WTC11 (cell line): Measurements from ENCODE around the gene MAST1. TPM values are rescaled to one million over a fixed set of nuclear protein-coding genes. Genes with fewer than 3 reads are reported as not detected.

ENCODE experiments used
- ATAC-seq: fragments of 200-7000 bp; cut with Tn5 transposase; 2 replicates; pipeline ENCODE4 v1.10.0; 2021; ENCODE audit warnings: mild to moderate bottlenecking, moderate library complexity
- CTCF ChIA-PET: fragments of 300-600 bp; sonication (Branson Sonifier 250); formaldehyde crosslinking; loops from one replicate; lab custom pipeline; 2021; ENCODE audit warnings: antibody characterized with exemption; lab: Charles Lee
- POLR2A ChIA-PET: fragments of 350-600 bp; sonication (Branson Sonifier 250); formaldehyde crosslinking; loops from one replicate; lab custom pipeline; 2021; ENCODE audit warnings: antibody characterized with exemption; lab: Charles Lee
- DNase-seq: peaks from one replicate; pipeline ENCODE4 v3.0.0; 2021; ENCODE audit warnings: low spot score
- H3K27ac Mint-ChIP-seq: 2 replicates; pipeline ENCODE4 v1.8.0; 2021; ENCODE audit warnings: mixed read lengths
- H3K27me3 Mint-ChIP-seq: 2 replicates; pipeline ENCODE4 v1.8.0; 2021; ENCODE audit warnings: low read depth, mild to moderate bottlenecking, moderate library complexity, mixed read lengths
- H3K36me3 Mint-ChIP-seq: 2 replicates; pipeline ENCODE4 v1.8.0; 2021; ENCODE audit warnings: mixed read lengths
- H3K4me1 Mint-ChIP-seq: 2 replicates; pipeline ENCODE4 v1.8.0; 2022; ENCODE audit warnings: mixed read lengths
- H3K4me3 Mint-ChIP-seq: 2 replicates; pipeline ENCODE4 v1.8.0; 2021; ENCODE audit warnings: mild to moderate bottlenecking, moderate library complexity, mixed read lengths
- H3K9me3 Mint-ChIP-seq: 2 replicates; pipeline ENCODE4 v1.8.0; 2021; ENCODE audit warnings: mixed read lengths
- E2F5 ChIP-seq: sonication (generic); formaldehyde crosslinking; IDR thresholded peaks from 2 replicates; pipeline ENCODE4 v1.8.1; 2022; ENCODE audit warnings: mild to moderate bottlenecking, moderate library complexity, missing genetic modification reagents
- ELF4 ChIP-seq: sonication (generic); formaldehyde crosslinking; IDR thresholded peaks from 2 replicates; pipeline ENCODE4 v1.8.1; 2022; ENCODE audit warnings: low read depth, mild to moderate bottlenecking, moderate library complexity, missing genetic modification reagents
- GRHL2 ChIP-seq: fragments of 250-450 bp; sonication (Bioruptor Pico); IDR thresholded peaks from 2 replicates; pipeline ENCODE4 v1.8.0; 2022; ENCODE audit warnings: mild to moderate bottlenecking, moderate library complexity; ENCODE audit not compliant: insufficient replicate concordance, severe bottlenecking
- IRF2 ChIP-seq: sonication (generic); formaldehyde crosslinking; IDR thresholded peaks from 2 replicates; pipeline ENCODE4 v1.8.0; 2022; ENCODE audit warnings: low read depth, missing genetic modification reagents, borderline replicate concordance
- MXD4 ChIP-seq: fragments of 250-450 bp; sonication (Bioruptor Pico); IDR thresholded peaks from 2 replicates; pipeline ENCODE4 v1.8.0; 2021; ENCODE audit warnings: mild to moderate bottlenecking, moderate library complexity, borderline replicate concordance
- MYBL2 ChIP-seq: sonication (generic); formaldehyde crosslinking; IDR thresholded peaks from 2 replicates; pipeline ENCODE4 v1.8.1; 2023; ENCODE audit warnings: mild to moderate bottlenecking, moderate library complexity, missing genetic modification reagents
- NFYB ChIP-seq: sonication (generic); formaldehyde crosslinking; conservative IDR thresholded peaks from 2 replicates; pipeline ENCODE4 v1.8.0; 2022; ENCODE audit warnings: low read depth, missing genetic modification reagents
- PRRX2 ChIP-seq: fragments of 250-450 bp; sonication (Bioruptor Pico); IDR thresholded peaks from 2 replicates; pipeline ENCODE4 v1.8.0; 2021; ENCODE audit warnings: mild to moderate bottlenecking
- SP1 ChIP-seq: sonication (generic); formaldehyde crosslinking; conservative IDR thresholded peaks from 2 replicates; pipeline ENCODE4 v1.8.1; 2022; ENCODE audit warnings: missing genetic modification reagents
- ZMAT4 ChIP-seq: fragments of 250-450 bp; sonication (Bioruptor Pico); IDR thresholded peaks from 2 replicates; pipeline ENCODE4 v1.9.0; 2021; ENCODE audit warnings: mild to moderate bottlenecking
- ZNF281 ChIP-seq: sonication (generic); formaldehyde crosslinking; IDR thresholded peaks from 2 replicates; pipeline ENCODE4 v1.8.0; 2023; ENCODE audit warnings: mild to moderate bottlenecking, missing genetic modification reagents
- ZNF423 ChIP-seq: fragments of 250-450 bp; sonication (Bioruptor Pico); IDR thresholded peaks from 2 replicates; pipeline ENCODE4 v2.1.2; 2022; ENCODE audit warnings: mild to moderate bottlenecking, moderate library complexity
- total RNA-seq: library from RNA; stranded (reverse); gene quantifications from 3 replicates; pipeline ENCODE4 v1.2.3, GENCODE V29; 2021
- TF ChIP-seq, protein P1 (sequence below): sonication (generic); formaldehyde crosslinking; IDR thresholded peaks from 2 replicates; pipeline ENCODE4 v1.8.0; 2022; ENCODE audit warnings: missing genetic modification reagents
- TF ChIP-seq, protein P2 (sequence below): sonication (generic); formaldehyde crosslinking; IDR thresholded peaks from 2 replicates; pipeline ENCODE4 v1.8.1; 2022; ENCODE audit warnings: low read depth, mild to moderate bottlenecking, moderate library complexity, missing genetic modification reagents, borderline replicate concordance

The MAST1 gene
- total RNA-seq, 1 experiment from 2014 or later: 24.3 TPM

DNA sequence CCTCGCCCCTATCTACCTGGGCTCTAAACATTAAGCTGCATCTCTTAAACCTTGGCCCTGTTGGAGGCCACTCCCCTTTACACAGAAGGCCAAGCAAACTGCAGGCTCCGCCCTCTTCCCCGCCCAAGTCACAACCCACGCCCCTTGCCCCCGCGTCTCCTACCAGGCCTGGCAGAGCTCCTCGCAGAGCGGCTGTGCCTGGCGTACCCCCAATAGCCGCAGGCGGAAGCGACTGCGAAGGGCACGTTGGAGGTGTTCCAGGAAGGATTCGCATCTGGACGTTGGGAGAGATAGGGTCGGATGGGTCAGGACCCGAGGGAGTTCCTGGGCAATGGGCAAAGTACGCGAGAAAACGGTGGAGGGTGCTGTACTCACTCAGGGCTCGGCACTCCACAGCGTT is 9.8 kb upstream of the MAST1 start:
- Mint-ChIP-seq H3K36me3 (no peaks in the 10 kb centered on the region), H3K27ac (no peak overlapping the region), H3K27me3 (peaks cover 46% of the 10 kb centered on the region), H3K4me1 (peaks cover 25% of the 10 kb centered on the region), H3K4me3 (peak overlapping the region; percentile 69), H3K9me3 (no peaks in the 10 kb centered on the region)
- ChIA-PET POLR2A (interaction anchor here (0.7 to 1.2 kb wide), 2 partner anchors 53 to 57 kb away, joined by 3 read pairs; partner anchors contain the start of gene DNASE2), CTCF (interaction anchor here (0.6 to 5.4 kb wide), 16 partner anchors 9 to 1862 kb away, joined by 3 to 103 read pairs (median 5); partner anchors contain the start of gene MAST1)
- peak; percentile 77 for ATAC-seq
- no peak for TF ChIP-seq PRRX2 (CRISPR knock-in tag)
- 0 out of 2 replicates have a peak, but pooled peaks have one; percentile 57 for TF ChIP-seq SP1
- TF ChIP-seq MYBL2: 0 out of 2 replicates have a peak, but pooled peaks have one; percentile 48
- peak; percentile 91 for DNase-seq

GRCh38 chr19:12833418-12833737 is 4.9 kb upstream of the MAST1 start:
- DNase-seq: no peak
- Mint-ChIP-seq H3K9me3 (no peaks in the 10 kb centered on the region), H3K27me3 (peaks cover 66% of the 10 kb centered on the region), H3K36me3 (no peaks in the 10 kb centered on the region), H3K27ac (no peak overlapping the region), H3K4me3 (peak overlapping the region; percentile 59), H3K4me1 (peaks cover 30% of the 10 kb centered on the region)
- TF ChIP-seq, protein P1, sequence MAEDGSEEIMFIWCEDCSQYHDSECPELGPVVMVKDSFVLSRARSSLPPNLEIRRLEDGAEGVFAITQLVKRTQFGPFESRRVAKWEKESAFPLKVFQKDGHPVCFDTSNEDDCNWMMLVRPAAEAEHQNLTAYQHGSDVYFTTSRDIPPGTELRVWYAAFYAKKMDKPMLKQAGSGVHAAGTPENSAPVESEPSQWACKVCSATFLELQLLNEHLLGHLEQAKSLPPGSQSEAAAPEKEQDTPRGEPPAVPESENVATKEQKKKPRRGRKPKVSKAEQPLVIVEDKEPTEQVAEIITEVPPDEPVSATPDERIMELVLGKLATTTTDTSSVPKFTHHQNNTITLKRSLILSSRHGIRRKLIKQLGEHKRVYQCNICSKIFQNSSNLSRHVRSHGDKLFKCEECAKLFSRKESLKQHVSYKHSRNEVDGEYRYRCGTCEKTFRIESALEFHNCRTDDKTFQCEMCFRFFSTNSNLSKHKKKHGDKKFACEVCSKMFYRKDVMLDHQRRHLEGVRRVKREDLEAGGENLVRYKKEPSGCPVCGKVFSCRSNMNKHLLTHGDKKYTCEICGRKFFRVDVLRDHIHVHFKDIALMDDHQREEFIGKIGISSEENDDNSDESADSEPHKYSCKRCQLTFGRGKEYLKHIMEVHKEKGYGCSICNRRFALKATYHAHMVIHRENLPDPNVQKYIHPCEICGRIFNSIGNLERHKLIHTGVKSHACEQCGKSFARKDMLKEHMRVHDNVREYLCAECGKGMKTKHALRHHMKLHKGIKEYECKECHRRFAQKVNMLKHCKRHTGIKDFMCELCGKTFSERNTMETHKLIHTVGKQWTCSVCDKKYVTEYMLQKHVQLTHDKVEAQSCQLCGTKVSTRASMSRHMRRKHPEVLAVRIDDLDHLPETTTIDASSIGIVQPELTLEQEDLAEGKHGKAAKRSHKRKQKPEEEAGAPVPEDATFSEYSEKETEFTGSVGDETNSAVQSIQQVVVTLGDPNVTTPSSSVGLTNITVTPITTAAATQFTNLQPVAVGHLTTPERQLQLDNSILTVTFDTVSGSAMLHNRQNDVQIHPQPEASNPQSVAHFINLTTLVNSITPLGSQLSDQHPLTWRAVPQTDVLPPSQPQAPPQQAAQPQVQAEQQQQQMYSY (CRISPR knock-in tag): no peak
- TF ChIP-seq ZMAT4 (CRISPR knock-in tag) (no peak), IRF2 (CRISPR knock-in tag) (no peak), ZNF423 (CRISPR knock-in tag) (no peak), E2F5 (CRISPR knock-in tag) (no peak), GRHL2 (CRISPR knock-in tag) (no peak), ZNF281 (CRISPR knock-in tag) (no peak), ELF4 (CRISPR knock-in tag) (no peak), MXD4 (CRISPR knock-in tag) (no peak), NFYB (no peak)
- TF ChIP-seq, protein P2, sequence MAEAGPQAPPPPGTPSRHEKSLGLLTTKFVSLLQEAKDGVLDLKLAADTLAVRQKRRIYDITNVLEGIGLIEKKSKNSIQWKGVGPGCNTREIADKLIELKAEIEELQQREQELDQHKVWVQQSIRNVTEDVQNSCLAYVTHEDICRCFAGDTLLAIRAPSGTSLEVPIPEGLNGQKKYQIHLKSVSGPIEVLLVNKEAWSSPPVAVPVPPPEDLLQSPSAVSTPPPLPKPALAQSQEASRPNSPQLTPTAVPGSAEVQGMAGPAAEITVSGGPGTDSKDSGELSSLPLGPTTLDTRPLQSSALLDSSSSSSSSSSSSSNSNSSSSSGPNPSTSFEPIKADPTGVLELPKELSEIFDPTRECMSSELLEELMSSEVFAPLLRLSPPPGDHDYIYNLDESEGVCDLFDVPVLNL (CRISPR knock-in tag): no peak
- POLR2A ChIA-PET: no interaction called here
- ATAC-seq: no peak
- CTCF ChIA-PET: interaction anchor here (1.3 kb wide), 2 partner anchors 52 to 132 kb away, joined by 7 to 8 read pairs; no protein-coding TSS in a partner anchor
